Ovary (tissue), 9 donors: ENCODE measurements around the gene SPATA3. TPM values are rescaled to one million over a fixed set of nuclear protein-coding genes. Genes with fewer than 3 reads are reported as not detected.

ENCODE experiments used
- DNase-seq, 5 donors: peaks; one replicate each; pipeline ENCODE4 v3.0.0-alpha.2; 2019 to 2020
- H3K27ac ChIP-seq, 2 donors: fragments of 200-600 bp; one replicate each; pipeline versions ENCODE4 v1.5.1 to v1.8.0; 2019 to 2022
- H3K27me3 ChIP-seq: fragments of 200-600 bp; one replicate; pipeline ENCODE4 v1.8.0; 2022
- H3K36me3 ChIP-seq: fragments of 200-600 bp; sonication (generic); one replicate; pipeline ENCODE4 v1.5.1; 2019
- H3K4me1 ChIP-seq: one replicate; pipeline ENCODE4 v1.8.1; 2013; ENCODE audit warnings: mild to moderate bottlenecking, moderate library complexity; ENCODE audit not compliant: insufficient read depth
- H3K4me3 ChIP-seq: fragments of 200-600 bp; sonication (generic); one replicate; pipeline ENCODE4 v1.5.1; 2017
- H3K9me3 ChIP-seq, 2 donors: fragments of 200-600 bp in 1 of 2; sonication (generic) in 1 of 2; one replicate each; pipeline versions ENCODE4 v1.5.1 to v1.8.1; 2013 to 2019; ENCODE audit warnings: mild to moderate bottlenecking in 1 of 2, moderate library complexity in 1 of 2
- EP300 ChIP-seq: sonication (generic); formaldehyde crosslinking; IDR thresholded peaks from one replicate; pipeline ENCODE4 v1.6.1; 2017; ENCODE audit warnings: antibody characterized with exemption
- POLR2A ChIP-seq: fragments of 450-650 bp; IDR thresholded peaks from one replicate; pipeline ENCODE4 v1.6.1; 2017; ENCODE audit warnings: antibody characterized with exemption, mild to moderate bottlenecking, moderate library complexity
- WGBS, 3 donors: extraction: QIAGEN DNeasy Blood & Tissue Kit in 1 of 3; methylation state at CpG; one replicate each; pipeline versions ENCODE4 v1.1.5 to v1.1.7; 2013 to 2017; 5-methylcytosine and 5-hydroxymethylcytosine counted together
- intact Hi-C, 4 donors: fragments of 100-400 bp; cut with DNase I; formaldehyde crosslinking; loops; one replicate each; pipeline versions ENCODE4 v1.11.0 to v1.15.1; 2022 to 2023
- polyA plus RNA-seq, 2 donors: library from polyadenylated mRNA; stranded (reverse); fragments of 200-250 nt in 1 of 2; fragments of 350-450 nt in 1 of 2; fragmentation: Illumina TruSeq in 1 of 2; extraction: RNeasy Lipid Tissue Mini Kit (QIAGEN cat#74804) in 1 of 2; gene quantifications; one replicate each; pipeline ENCODE4 v1.2.3, GENCODE V29; 2013 to 2014
- total RNA-seq, 7 donors: library from RNA; depleted of rRNA in 2 of 7; stranded (reverse); fragments of >200 nt in 2 of 7; fragmentation: NEBNext Ultra II Directional in 3 of 7; extraction: Animal tissue kit (Norgen Biotek cat#: 25700) in 3 of 7; gene quantifications; one replicate each; pipeline versions ENCODE4 v1.1.0 to v1.2.4, GENCODE V29; 2016 to 2023
- TF ChIP-seq, protein P1 (sequence below), 3 donors: fragments of 450-650 bp in 2 of 3; fragments of 200-600 bp in 1 of 3; IDR thresholded peaks; one replicate each; pipeline versions ENCODE4 v1.5.1 to v1.8.0; 2016 to 2022; ENCODE audit warnings: antibody characterized with exemption in 3 of 3, mild to moderate bottlenecking in 1 of 3
- donor health status: DM: no; HTN: no; CAD: no; lungs with moderate emphysema.
- donor health status: DM: no; HTN: no; CAD: no.
- donor health status: Bipolar disorder and iron deficiency.
- donor health status: DM: yes; HTN: yes; CAD: no.
- donor health status: DM: no; HTN: no; CAD: no.
- donor health status: DM: yes; HTN: yes; CAD: no.

Gene SPATA3
- total and polyA plus RNA-seq, 9 donors, result not detected

GRCh38 chr2:231030725-231031124 is 34.8 kb downstream of the SPATA3 start:
- 85 to 94% (median 86%) methylated on average over 3 of the region's 3 CpGs for WGBS, 3 donors
- intact Hi-C loops, result no loop called here
- no peak overlapping the region for H3K4me3 ChIP-seq
- TF ChIP-seq, protein P1, sequence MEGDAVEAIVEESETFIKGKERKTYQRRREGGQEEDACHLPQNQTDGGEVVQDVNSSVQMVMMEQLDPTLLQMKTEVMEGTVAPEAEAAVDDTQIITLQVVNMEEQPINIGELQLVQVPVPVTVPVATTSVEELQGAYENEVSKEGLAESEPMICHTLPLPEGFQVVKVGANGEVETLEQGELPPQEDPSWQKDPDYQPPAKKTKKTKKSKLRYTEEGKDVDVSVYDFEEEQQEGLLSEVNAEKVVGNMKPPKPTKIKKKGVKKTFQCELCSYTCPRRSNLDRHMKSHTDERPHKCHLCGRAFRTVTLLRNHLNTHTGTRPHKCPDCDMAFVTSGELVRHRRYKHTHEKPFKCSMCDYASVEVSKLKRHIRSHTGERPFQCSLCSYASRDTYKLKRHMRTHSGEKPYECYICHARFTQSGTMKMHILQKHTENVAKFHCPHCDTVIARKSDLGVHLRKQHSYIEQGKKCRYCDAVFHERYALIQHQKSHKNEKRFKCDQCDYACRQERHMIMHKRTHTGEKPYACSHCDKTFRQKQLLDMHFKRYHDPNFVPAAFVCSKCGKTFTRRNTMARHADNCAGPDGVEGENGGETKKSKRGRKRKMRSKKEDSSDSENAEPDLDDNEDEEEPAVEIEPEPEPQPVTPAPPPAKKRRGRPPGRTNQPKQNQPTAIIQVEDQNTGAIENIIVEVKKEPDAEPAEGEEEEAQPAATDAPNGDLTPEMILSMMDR (IDR thresholded peaks at IDR 0.05), result no peak
- TF ChIP-seq POLR2A, result no peak
- TF ChIP-seq EP300, result no peak
- H3K4me1 ChIP-seq, result no peaks in the 10 kb centered on the region
- no peaks in the 10 kb centered on the region for H3K27me3 ChIP-seq
- DNase-seq, result no peak
- no peaks in the 10 kb centered on the region for H3K9me3 ChIP-seq
- H3K27ac ChIP-seq, result no peak overlapping the region
- H3K36me3 ChIP-seq, result no peaks in the 10 kb centered on the region

DNA sequence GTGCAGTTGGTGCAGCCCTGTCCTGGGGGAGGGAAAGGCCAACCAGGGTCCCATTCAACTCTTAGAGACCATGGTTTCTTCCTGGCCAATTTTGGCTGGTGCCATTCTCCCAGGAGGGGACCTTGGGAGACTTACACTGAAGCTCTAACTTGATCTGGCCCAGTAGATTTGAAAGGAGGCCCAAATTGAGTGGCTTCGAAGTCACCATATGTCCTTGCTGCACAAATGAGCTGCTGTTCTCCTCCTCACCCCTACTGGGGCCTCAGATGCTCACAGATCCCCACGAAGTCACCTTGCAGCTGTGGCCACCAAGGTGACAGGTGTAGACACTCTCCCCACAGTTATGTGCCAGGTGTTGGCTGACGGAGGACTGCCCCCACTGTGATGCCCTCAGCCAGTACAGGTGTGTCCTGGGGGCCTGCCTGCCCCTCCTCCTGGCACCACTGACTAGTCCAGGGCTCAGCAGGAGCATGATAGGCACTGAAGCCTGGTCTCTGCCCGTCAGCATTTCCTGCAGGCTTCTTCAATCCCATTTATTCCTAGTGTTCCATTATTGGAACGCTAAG is 36.7 kb downstream of the SPATA3 start:
- DNase-seq, result no peak
- Histone ChIP-seq H3K9me3 (no peaks in the 10 kb centered on the region), H3K36me3 (no peaks in the 10 kb centered on the region), H3K4me1 (no peaks in the 10 kb centered on the region), H3K27me3 (no peaks in the 10 kb centered on the region), H3K4me3 (no peak overlapping the region), H3K27ac (no peak overlapping the region)
- intact Hi-C loops, result no loop called here
- TF ChIP-seq POLR2A (no peak), EP300 (no peak)
- TF ChIP-seq, protein P1 (IDR thresholded peaks at IDR 0.05), result no peak
- 56 to 62% (median 61%) methylated on average over 5 of the region's 5 CpGs for WGBS, 3 donors

- H3K27me3 ChIP-seq, result no peaks in the 10 kb centered on the region
- no peaks in the 10 kb centered on the region for H3K4me1 ChIP-seq
Observed at GRCh38 chr2:231033147-231034132, 37.5 kb downstream of the SPATA3 start.

GRCh38 chr2:231034291-231034882 is 38.5 kb downstream of the SPATA3 start:
- WGBS, 3 donors, result 4 to 12% (median 9%) methylated on average over 4 of the region's 4 CpGs
- Histone ChIP-seq H3K9me3 (no peaks in the 10 kb centered on the region), H3K4me3 (no peak overlapping the region), H3K36me3 (no peaks in the 10 kb centered on the region), H3K27ac (no peak overlapping the region), H3K27me3 (no peaks in the 10 kb centered on the region), H3K4me1 (no peaks in the 10 kb centered on the region)
- TF ChIP-seq EP300 (no peak), POLR2A (no peak)
- TF ChIP-seq, protein P1 (IDR thresholded peaks at IDR 0.05), result no peak
- DNase-seq, result no peak
- intact Hi-C loops, result no loop called here

More at GRCh38 chr2:231033147-231034132, 37.5 kb downstream of the SPATA3 start:
- Histone ChIP-seq H3K36me3 (no peaks in the 10 kb centered on the region), H3K4me3 (no peak overlapping the region), H3K9me3 (no peaks in the 10 kb centered on the region), H3K27ac (no peak overlapping the region)
- TF ChIP-seq POLR2A (no peak), EP300 (no peak)
- TF ChIP-seq, protein P1 (IDR thresholded peaks at IDR 0.05), result no peak
- intact Hi-C loops, result no loop called here
- 38 to 46% (median 44%) methylated on average over 11 of the region's 11 CpGs for WGBS, 3 donors
- no peak for DNase-seq
